Activated CD8-positive, alpha-beta T cell treated with anti-CD3 and anti-CD28 coated beads, Interleukin-2, amount 10 ng/mL, durations not matched to agents 7 days and 5 days (primary cell): ENCODE results near the gene C17orf100. TPM values are rescaled to one million over a fixed set of nuclear protein-coding genes. Genes with fewer than 3 reads are reported as not detected.
"Not testable (repeated sequence)": the region's sequence is repeated elsewhere in the genome, so short reads cannot be mapped to it uniquely, and the experiment has no call there.

Experiments used
- ATAC-seq: fragments of 150-1000 bp; cut with Tn5 transposase; one replicate; pipeline ENCODE4 v1.10.0; 2021; ENCODE audit warnings: moderate library complexity
- CTCF ChIA-PET: fragments of 350-600 bp; sonication (Branson Sonifier 250); formaldehyde crosslinking; loops from one replicate; lab custom pipeline; 2021; ENCODE audit warnings: antibody characterized with exemption; lab: Charles Lee
- POLR2A ChIA-PET: fragments of 350-600 bp; sonication (Branson Sonifier 250); formaldehyde crosslinking; loops from one replicate; lab custom pipeline; 2021; ENCODE audit warnings: antibody characterized with exemption; lab: Charles Lee
- DNase-seq: peaks from one replicate; pipeline ENCODE4 v3.0.0-alpha.2; 2020
- H3K27ac Mint-ChIP-seq: one replicate; pipeline ENCODE4 v1.8.0; 2021; ENCODE audit warnings: mild to moderate bottlenecking, mixed read lengths
- H3K27me3 Mint-ChIP-seq: one replicate; pipeline ENCODE4 v1.8.0; 2021; ENCODE audit warnings: low read depth, mixed read lengths
- H3K36me3 Mint-ChIP-seq: one replicate; pipeline ENCODE4 v1.8.0; 2021; ENCODE audit warnings: low read depth, mixed read lengths
- H3K4me1 Mint-ChIP-seq: one replicate; pipeline ENCODE4 v1.8.0; 2021; ENCODE audit warnings: low read depth, mixed read lengths
- H3K4me3 Mint-ChIP-seq: one replicate; pipeline ENCODE4 v1.8.0; 2021; ENCODE audit warnings: mild to moderate bottlenecking, mixed read lengths
- H3K9me3 Mint-ChIP-seq: one replicate; pipeline ENCODE4 v1.8.0; 2022; ENCODE audit warnings: mixed read lengths; ENCODE audit not compliant: insufficient read depth
- total RNA-seq, 2 experiments: library from RNA; stranded (reverse); gene quantifications; one replicate each; pipeline ENCODE4 v1.2.3, GENCODE V29; 2021

C17orf100 gene
- total RNA-seq, 2 experiments from 2014 or later, result 0.92 to 1.5 TPM

DNA sequence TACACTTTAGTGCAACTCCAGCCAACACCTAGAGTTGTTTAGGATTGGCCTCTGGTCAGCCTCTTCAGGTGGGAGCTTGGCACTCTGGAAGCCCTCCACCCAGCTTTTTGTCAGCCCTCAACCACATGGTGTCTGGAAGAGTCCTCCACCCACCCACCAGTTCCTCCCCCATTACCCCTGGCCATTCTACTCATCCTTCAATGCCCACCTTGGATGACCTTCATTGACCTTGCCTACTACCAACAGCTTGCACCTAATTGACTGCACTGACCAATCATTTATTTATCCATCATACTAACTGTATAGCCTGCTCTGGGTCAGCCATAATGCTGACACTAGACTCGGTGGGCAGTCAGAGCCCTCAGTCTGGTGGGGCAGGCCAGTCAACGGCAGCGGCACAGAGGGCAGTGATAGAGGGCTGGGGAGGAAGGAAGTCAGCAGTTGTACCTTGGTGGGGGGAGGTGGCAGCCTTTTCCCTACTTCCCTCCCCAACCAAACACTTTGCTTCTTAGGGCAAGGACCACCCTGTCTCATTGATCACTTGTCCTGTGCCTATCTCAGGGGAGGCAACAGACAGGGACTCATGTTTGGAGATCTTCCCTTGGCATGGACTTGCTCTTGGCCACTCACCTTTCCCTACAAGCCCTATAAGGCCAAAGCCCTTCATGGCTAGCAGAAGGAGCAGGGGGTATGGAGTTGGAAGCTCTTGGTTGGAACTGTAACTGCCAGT is 32.3 kb downstream of the C17orf100 start:
- Mint-ChIP-seq H3K4me1 (no peaks in the 10 kb centered on the region), H3K27me3 (peaks cover 46% of the 10 kb centered on the region), H3K36me3 (no peaks in the 10 kb centered on the region), H3K4me3 (no peak overlapping the region), H3K27ac (no peak overlapping the region), H3K9me3 (no peaks in the 10 kb centered on the region)
- CTCF ChIA-PET, result no interaction called here
- POLR2A ChIA-PET, result no interaction called here
- no peak for ATAC-seq
- DNase-seq, result no peak

DNA sequence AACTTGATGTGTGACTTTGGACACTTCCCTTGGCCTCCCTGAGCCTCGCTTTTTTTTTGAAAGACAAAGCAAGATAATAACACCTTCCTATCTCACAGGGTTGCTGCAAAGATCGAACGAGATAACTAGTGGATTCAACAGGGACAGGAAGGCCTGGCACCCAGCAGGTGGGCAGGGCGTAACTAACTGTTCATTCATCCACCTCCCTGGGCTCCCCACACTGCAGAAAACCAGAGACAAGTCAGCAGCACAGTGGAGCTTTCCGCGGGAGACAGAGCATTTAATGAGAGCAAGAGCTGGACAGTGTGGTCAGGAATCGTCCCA is 32.9 kb downstream of the C17orf100 start:
- CTCF ChIA-PET, result no interaction called here
- Mint-ChIP-seq H3K4me3 (no peak overlapping the region), H3K27ac (no peak overlapping the region), H3K9me3 (no peaks in the 10 kb centered on the region), H3K4me1 (no peaks in the 10 kb centered on the region), H3K36me3 (no peaks in the 10 kb centered on the region), H3K27me3 (peaks cover 46% of the 10 kb centered on the region)
- DNase-seq (no peak), ATAC-seq (no peak)
- POLR2A ChIA-PET, result no interaction called here

DNA sequence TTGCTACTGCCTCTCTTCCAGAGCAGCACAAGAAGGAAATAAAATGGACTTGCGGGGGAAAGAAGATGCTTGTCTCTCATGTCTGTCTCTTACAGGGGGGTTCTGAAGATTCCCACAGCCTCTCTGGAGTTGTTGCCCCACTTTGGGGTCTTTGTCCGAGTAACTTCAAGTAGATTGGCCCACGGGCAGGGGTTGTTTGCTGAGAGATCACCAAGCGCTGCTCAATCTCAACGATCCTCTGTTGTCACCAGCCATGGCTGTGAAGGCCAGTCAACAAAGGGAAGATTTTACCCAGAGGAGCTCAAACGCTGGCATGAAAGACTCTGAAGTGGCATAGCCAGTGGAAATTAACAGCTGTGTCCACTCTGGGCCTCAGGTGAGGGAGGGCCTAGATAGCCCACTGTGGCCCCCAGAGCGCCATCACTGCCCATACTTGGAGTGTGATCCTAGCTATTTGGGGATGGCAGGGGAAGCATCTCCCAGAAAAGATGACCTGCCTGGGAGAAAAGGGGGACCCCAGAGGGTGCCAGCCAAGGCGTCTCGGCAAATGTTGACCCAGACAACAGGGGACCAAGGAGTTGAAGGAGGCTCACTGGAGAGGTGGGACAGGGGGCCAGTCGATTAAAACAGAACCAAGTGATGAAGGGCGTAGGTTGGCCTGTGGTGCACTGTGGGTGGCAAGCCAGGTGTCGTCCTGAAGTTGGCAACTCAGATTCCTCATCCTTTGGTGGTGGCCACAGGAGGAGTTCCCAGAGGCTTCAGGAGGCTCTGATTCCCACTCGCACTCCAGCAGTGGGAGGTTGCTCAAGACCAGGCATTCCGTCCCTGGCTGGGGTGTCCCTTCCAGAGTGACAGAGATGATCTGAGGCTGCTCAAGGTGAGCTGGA is 33.6 kb downstream of the C17orf100 start:
- DNase-seq, result no peak
- no peak overlapping the region for H3K27ac Mint-ChIP-seq
- H3K27me3 Mint-ChIP-seq, result peaks cover 43% of the 10 kb centered on the region
- no peaks in the 10 kb centered on the region for H3K9me3 Mint-ChIP-seq
- ChIA-PET POLR2A (no interaction called here), CTCF (no interaction called here)
- H3K4me3 Mint-ChIP-seq, result no peak overlapping the region
- H3K4me1 Mint-ChIP-seq, result no peaks in the 10 kb centered on the region
- no peak for ATAC-seq
- no peaks in the 10 kb centered on the region for H3K36me3 Mint-ChIP-seq

DNA sequence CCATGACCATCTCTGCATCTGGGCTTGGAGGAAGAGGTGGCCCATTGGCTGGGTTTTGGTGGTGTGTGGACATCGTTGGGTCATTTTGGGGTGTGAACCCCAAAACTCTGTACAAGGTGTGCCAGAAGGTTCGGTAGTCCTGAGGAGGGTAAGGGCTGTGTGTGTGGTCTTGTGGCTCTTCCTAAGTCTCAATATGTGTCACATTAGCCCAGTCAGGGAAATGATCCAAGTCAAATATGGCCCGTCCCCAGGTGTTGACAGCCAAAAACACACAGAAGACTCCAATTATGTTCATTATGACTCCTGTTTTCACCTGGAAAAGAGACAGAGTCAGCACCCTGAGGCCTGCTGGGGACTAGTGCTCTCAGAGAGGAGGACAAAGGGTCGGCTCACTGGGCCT is 34.5 kb downstream of the C17orf100 start:
- Mint-ChIP-seq H3K36me3 (no peaks in the 10 kb centered on the region), H3K4me1 (no peaks in the 10 kb centered on the region), H3K27ac (no peak overlapping the region), H3K9me3 (no peaks in the 10 kb centered on the region), H3K27me3 (peaks cover 44% of the 10 kb centered on the region), H3K4me3 (no peak overlapping the region)
- ChIA-PET CTCF (no interaction called here), POLR2A (no interaction called here)
- DNase-seq (no peak), ATAC-seq (no peak)

DNA sequence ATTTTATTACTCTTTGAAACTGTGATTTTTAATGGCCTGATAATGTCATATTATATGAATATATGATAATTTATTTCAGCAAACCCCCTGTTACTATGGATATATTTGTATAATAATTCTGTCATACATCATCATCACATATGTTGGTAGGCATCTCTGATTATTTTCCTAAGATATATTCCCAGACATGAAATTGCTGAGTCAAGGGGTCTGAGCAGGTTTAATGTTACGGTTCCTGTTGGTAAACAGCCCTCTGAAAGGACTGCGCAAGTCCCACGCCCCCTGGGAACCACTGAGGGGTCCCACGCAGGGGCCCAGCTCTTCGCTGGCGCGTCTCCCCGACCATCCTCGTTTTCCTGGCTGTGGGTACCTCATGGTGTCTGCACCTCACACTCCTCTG is 37.4 kb downstream of the C17orf100 start:
- H3K27ac Mint-ChIP-seq, result no peak overlapping the region
- no peaks in the 10 kb centered on the region for H3K9me3 Mint-ChIP-seq
- DNase-seq, result no peak
- no peaks in the 10 kb centered on the region for H3K4me1 Mint-ChIP-seq
- no peak overlapping the region for H3K4me3 Mint-ChIP-seq
- ChIA-PET CTCF (no interaction called here), POLR2A (no interaction called here)
- peaks cover 44% of the 10 kb centered on the region for H3K27me3 Mint-ChIP-seq
- H3K36me3 Mint-ChIP-seq, result no peaks in the 10 kb centered on the region
- ATAC-seq, result no peak

DNA sequence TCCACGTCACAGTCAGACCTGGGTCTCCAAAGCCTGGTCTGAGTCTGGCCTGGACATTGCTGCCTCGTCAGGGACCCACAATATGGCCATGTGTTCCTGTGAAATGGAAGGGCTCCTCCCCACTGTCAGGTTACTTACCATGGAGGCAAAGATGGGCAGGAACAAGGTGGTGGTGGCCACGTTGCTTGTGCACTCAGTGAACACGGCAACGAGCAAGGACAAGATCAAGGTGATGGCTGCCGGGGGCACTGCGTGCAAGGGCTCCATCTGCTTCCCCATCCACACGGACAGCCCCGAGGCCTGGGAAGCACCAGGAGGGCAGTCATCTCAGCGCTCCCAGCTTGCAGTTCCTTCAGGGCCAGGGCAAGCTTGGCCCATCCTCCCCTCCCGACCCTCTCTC is 39.1 kb downstream of the C17orf100 start:
- H3K4me3 Mint-ChIP-seq, result no peak overlapping the region
- peaks cover 44% of the 10 kb centered on the region for H3K27me3 Mint-ChIP-seq
- H3K36me3 Mint-ChIP-seq, result no peaks in the 10 kb centered on the region
- DNase-seq, result no peak
- POLR2A ChIA-PET, result no interaction called here
- CTCF ChIA-PET, result no interaction called here
- H3K9me3 Mint-ChIP-seq, result no peaks in the 10 kb centered on the region
- H3K27ac Mint-ChIP-seq, result no peak overlapping the region
- no peaks in the 10 kb centered on the region for H3K4me1 Mint-ChIP-seq
- no peak for ATAC-seq

DNA sequence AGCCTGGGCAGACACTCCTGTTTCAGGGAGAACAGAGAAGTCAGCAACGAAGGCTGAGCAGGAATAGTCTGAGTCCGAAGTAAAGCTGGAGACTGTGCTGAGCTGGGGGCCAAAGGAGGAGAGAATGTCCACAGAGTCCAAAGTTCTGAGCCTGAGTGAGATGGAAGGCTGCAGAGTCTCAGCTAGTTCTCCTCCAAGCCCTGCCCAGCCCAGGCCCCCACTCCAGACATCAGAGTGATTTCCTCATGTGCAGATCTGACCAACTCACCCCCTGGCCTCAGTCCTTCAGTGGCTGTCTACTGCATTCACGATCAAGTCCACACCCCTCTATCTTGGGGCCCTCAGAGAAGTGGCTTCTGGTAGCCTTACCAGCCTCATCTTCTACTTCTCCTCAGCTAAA is 40.0 kb downstream of the C17orf100 start:
- Mint-ChIP-seq H3K36me3 (no peaks in the 10 kb centered on the region), H3K9me3 (no peaks in the 10 kb centered on the region), H3K4me3 (no peak overlapping the region), H3K27me3 (peaks cover 43% of the 10 kb centered on the region), H3K4me1 (no peaks in the 10 kb centered on the region), H3K27ac (no peak overlapping the region)
- no peak for ATAC-seq
- no peak for DNase-seq
- POLR2A ChIA-PET, result no interaction called here
- CTCF ChIA-PET, result no interaction called here

DNA sequence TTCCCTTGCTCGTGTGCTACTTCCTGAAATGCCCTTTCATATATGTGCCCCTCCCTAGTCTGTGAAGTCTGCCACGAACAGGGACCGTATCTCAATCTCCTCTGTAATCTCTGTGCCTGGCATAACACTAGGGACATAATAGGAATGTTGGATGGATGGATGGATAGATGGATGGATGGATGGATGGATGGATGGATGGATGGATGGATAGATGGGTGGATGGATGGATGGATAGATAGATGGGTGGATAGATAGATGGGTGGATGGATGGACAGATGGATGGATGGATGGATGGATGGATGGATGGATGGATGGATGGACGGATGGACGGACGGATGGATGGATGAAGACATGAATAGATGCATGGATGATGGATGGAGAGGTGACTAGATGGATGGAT is 40.4 kb downstream of the C17orf100 start:
- ATAC-seq, H3K4me1 Mint-ChIP-seq, H3K27ac Mint-ChIP-seq, H3K4me3 Mint-ChIP-seq, H3K9me3 Mint-ChIP-seq, POLR2A ChIA-PET, CTCF ChIA-PET, H3K36me3 Mint-ChIP-seq, DNase-seq: not testable (repeated sequence)
- H3K27me3 Mint-ChIP-seq, result peaks cover 40% of the 10 kb centered on the region

DNA sequence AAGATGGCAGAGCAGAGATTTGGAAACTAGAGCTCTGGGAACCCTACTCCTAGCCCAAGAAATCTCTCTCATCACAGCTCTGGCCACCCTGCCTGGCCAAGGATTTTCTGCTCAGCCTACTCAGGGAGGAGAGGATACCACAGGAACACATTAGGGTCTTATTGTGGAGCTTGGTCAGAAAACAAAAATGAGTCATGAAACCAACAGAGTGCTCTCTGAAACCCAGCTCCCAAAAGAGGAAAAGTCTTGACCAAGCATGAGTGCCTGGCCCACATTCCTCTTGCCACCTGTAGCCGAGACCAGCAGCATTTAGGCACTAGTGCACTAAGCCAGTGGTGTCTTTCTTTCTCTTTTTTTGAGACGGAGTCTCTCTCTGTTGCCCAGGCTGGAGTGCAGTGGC is 43.5 kb downstream of the C17orf100 start:
- CTCF ChIA-PET, result no interaction called here

DNA sequence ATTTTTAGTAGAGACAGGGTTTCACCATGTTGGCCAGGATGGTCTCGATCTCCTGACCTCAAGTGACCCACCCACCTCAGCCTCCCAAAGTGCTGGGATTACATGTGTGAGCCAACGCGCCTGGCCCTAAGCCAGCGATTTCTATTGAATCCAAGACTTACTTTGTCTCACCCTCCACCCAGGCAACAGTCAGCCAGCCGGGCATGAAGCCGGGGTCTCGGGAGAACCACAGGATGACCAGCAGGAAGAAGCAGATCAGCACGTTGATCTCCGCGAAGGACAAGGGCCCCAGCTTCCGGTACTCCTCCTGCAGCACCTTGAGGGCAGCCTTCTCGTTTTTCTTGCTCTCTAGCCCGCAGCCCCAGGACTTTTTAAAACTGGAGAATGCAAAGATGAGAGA is 44.0 kb downstream of the C17orf100 start:
- no peak for ATAC-seq
- POLR2A ChIA-PET, result no interaction called here
- CTCF ChIA-PET, result no interaction called here
- no peak overlapping the region for H3K4me3 Mint-ChIP-seq
- no peaks in the 10 kb centered on the region for H3K4me1 Mint-ChIP-seq
- H3K9me3 Mint-ChIP-seq, result no peaks in the 10 kb centered on the region
- H3K36me3 Mint-ChIP-seq, result no peaks in the 10 kb centered on the region
- peaks cover 24% of the 10 kb centered on the region for H3K27me3 Mint-ChIP-seq
- no peak overlapping the region for H3K27ac Mint-ChIP-seq
- no peak for DNase-seq

More for the DNA sequence above, 43.5 kb downstream of the C17orf100 start:
- ATAC-seq (no peak), DNase-seq (no peak)
- no peak overlapping the region for H3K27ac Mint-ChIP-seq
- POLR2A ChIA-PET, result no interaction called here
- no peaks in the 10 kb centered on the region for H3K9me3 Mint-ChIP-seq
- no peaks in the 10 kb centered on the region for H3K4me1 Mint-ChIP-seq
- H3K4me3 Mint-ChIP-seq, result no peak overlapping the region
- H3K27me3 Mint-ChIP-seq, result peaks cover 26% of the 10 kb centered on the region
- no peaks in the 10 kb centered on the region for H3K36me3 Mint-ChIP-seq

DNA sequence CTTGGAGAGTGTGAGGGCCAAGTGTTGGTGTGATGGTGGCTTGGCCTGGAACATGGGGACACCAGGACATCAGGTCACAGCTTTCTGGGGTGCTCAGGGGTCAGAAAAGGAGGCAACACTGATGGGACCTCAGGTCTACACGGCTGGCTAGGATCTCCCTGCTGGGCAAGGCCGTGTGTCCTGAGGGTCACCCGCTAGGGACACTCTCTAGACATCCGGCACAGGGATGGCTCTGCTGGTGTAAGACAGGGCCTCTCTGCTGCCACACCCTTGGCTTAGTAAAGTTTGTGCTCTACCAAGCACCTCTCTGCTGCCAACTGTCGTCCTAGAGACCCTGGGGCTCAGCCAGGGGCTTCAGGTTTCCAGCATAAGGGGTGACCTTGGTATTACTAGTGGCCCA is 45.3 kb downstream of the C17orf100 start:
- Mint-ChIP-seq H3K36me3 (no peaks in the 10 kb centered on the region), H3K27ac (no peak overlapping the region), H3K27me3 (peaks cover 16% of the 10 kb centered on the region), H3K4me3 (no peak overlapping the region), H3K9me3 (no peaks in the 10 kb centered on the region), H3K4me1 (peaks cover 3% of the 10 kb centered on the region)
- POLR2A ChIA-PET, result no interaction called here
- CTCF ChIA-PET, result no interaction called here
- DNase-seq (no peak), ATAC-seq (no peak)

DNA sequence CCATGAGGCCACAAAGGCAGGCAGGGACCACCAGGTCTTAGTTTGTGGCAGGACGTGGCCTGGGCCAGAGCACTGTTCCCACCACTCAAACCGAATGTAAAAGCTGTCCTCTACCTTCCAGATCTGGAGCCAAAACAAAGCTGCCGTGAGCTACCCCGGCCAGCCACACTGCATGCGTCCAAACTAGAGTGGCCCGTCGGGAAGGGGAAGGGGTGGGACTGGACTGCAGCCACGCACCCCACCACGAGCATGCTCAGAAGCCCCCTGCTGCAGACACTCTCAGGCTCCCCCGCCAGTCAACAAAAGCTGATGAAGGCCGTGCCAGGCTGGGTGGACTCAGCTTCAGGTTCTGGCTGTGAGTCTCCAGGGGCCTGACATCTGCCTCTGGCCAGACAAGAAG is 46.4 kb downstream of the C17orf100 start:
- Mint-ChIP-seq H3K27ac (no peak overlapping the region), H3K36me3 (no peaks in the 10 kb centered on the region), H3K27me3 (peaks cover 10% of the 10 kb centered on the region), H3K4me1 (peaks cover 5% of the 10 kb centered on the region), H3K4me3 (no peak overlapping the region), H3K9me3 (no peaks in the 10 kb centered on the region)
- ChIA-PET CTCF (interaction anchor here (0.6 kb wide), 1 partner anchor 149 kb away, joined by 3 read pairs; no protein-coding TSS in a partner anchor), POLR2A (no interaction called here)
- ATAC-seq (no peak), DNase-seq (no peak)
